GM06990 (cell line): ENCODE measurements around the gene ZC3H7A.
A peak's percentile ranks its signal among the peaks of the same experiment; 100 is the strongest.

Source experiments
- DNase-seq: peaks from one replicate; pipeline ENCODE4 v3.0.0-alpha.2; 2011; ENCODE audit not compliant: insufficient read length; ENCODE audit errors: extremely low read depth
- H3K27me3 ChIP-seq: replicated peaks from 2 replicates; pipeline ENCODE4 v1.6.0; 2011; ENCODE audit warnings: low read length; ENCODE audit not compliant: control insufficient read depth, insufficient read depth
- H3K36me3 ChIP-seq: 2 replicates; pipeline ENCODE4 v1.5.1; 2011; ENCODE audit warnings: low read length; ENCODE audit not compliant: control insufficient read depth, insufficient read depth
- H3K4me3 ChIP-seq: replicated peaks from 2 replicates; pipeline ENCODE4 v1.5.1; 2011; ENCODE audit warnings: low read depth, mild to moderate bottlenecking, control low read depth, low read length
- CTCF ChIP-seq: IDR thresholded peaks from 2 replicates; pipeline ENCODE4 v1.5.1; 2011; ENCODE audit warnings: low read length, control low read depth, mild to moderate bottlenecking, inconsistent platforms; ENCODE audit not compliant: insufficient read depth, poor library complexity, severe bottlenecking

ZC3H7A gene

DNA sequence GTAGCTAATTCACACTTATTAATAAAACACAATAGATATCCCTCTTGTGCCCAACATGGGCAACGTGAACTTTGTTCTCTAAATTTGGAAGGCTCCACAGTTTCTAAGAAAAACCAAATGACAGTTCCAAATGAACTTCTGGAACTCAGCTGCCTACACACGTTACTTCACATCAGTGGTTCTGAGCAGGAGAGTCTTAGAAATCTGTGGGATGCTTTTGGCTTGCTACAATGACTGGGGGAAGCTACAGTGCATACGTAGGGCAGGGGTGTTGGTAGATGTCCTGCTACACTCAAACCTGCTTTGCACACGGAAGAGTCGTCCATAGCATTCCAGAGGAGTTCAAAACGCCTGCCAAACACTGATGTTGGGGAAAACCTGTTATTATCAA, 62.4 kb downstream of the ZC3H7A start:
- no peak for DNase-seq
- Histone ChIP-seq H3K4me3 (peak overlapping the region; percentile 2; the same call in 1 of the 2 replicates), H3K36me3 (peaks cover 23% of the 10 kb centered on the region), H3K27me3 (no peaks in the 10 kb centered on the region)
- TF ChIP-seq CTCF: no peak

DNA sequence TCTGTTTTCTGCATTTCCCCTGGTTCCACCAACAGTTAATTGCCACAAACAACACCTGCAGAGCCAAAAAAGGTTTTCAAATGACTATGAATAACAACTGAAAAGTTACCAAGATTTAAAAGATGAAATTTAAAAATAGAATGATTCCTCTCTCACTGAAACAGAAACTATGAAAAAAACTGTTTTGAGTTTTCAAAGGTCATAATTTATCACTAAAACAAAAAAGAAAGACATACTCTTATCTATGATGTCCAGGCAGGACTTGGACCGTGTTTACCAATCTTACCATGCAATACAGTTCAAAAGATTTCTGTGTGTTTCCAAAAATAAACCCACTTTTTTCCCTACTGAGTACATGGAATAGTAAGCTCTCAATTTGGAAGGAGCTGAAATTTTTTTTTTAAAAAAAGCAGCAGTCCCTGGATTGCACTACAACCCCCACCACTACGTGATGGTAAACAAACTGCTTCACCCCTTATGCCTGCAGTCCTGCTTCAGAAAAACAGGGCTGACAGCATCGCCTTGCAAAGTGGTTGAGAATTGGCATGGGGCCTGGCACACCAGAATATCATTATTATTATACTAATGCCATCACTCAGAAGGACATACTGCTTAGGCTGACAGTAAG, 62.9 kb downstream of the ZC3H7A start:
- TF ChIP-seq CTCF: no peak
- peaks cover 23% of the 10 kb centered on the region for H3K36me3 ChIP-seq
- no peaks in the 10 kb centered on the region for H3K27me3 ChIP-seq
- DNase-seq: no peak
- H3K4me3 ChIP-seq: peak overlapping the region; percentile 15; the same call in 1 of the 2 replicates

DNA sequence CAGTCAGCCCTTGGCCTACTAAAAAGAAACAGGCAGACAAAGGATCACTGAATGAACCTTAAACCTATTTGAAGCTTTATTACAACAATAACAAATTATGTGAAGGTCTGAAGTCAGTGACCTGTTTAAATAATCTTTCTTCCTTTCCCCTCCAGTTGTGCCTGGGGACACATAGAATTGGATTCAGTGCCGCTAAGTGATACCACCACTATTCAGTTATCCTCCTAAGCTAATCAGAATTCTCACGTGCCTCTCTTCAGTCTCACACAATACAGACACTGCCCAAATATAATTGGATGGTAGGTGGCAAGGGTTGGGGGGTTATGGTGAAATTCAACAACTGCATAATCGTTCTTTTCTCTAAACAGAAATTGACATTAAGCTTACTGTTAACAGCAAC, 65.8 kb downstream of the ZC3H7A start:
- Histone ChIP-seq H3K27me3 (no peaks in the 10 kb centered on the region), H3K36me3 (peaks cover 21% of the 10 kb centered on the region), H3K4me3 (no peak overlapping the region)
- DNase-seq: no peak
- TF ChIP-seq CTCF: no peak

DNA sequence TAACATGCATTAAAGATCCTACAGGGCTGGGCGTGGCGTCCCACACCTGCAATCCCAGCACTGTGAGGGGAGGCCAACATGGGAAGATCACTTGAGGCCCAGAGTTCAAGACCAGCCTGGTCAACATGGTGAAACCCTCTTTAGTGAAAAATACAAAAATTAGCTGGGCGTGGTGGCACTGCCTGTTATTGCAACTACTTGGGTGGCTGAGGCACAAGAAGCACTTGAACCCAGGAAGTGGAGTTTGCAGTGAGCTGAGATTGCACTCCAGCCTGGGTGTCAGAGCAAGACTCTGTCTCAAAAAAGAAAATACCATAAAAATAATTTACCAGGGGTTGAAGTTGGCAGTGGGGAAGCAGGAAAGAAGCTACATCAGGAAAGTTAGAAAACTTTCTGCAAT, 67.3 kb downstream of the ZC3H7A start:
- no peak overlapping the region for H3K4me3 ChIP-seq
- TF ChIP-seq CTCF: no peak
- no peaks in the 10 kb centered on the region for H3K27me3 ChIP-seq
- H3K36me3 ChIP-seq: peaks cover 20% of the 10 kb centered on the region
- DNase-seq: no peak

DNA sequence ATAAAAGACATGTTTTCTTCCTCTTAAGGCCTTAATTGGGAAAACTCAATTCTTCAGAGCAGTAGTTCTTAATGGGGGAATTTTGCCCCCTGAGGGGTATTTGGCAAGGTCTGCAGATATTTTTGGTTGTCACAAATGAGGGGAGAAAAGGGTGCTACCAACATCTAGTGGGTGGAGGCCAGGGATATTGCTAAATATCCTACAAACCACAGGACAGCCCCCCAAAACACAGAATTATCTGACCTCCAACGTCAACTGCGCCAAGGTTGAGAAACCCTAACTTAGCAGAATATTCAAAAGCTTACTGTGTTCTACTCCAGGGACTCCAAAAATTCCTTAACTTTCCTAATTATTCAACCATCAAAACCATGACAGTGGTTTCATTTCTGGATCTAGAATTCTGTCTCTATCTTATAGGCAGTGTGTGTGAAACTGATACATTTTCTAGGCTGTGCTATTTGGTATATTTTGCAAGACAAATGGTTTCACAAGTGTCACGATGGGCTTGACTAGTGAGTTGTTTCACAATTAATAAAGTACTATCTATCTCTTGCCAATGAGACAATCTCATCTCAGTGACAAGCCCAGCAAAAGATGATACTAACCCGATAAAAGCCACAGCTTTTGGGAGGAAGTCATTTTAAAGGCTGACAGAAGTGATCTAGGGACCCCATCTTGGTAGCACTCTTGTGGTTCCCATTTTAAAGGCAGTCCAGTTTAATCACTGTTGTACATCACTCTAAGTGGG, 69.1 kb downstream of the ZC3H7A start:
- no peaks in the 10 kb centered on the region for H3K27me3 ChIP-seq
- H3K4me3 ChIP-seq: no peak overlapping the region
- TF ChIP-seq CTCF: no peak
- DNase-seq: peak; percentile 32
- H3K36me3 ChIP-seq: peaks cover 23% of the 10 kb centered on the region
